CD14-positive monocyte (primary cell): ENCODE data around the gene STH. TPM values are rescaled to one million over a fixed set of nuclear protein-coding genes. Genes with fewer than 3 reads are reported as not detected.

Experiments
- DNase-seq, 3 donors: peaks; one replicate each; pipeline ENCODE4 v3.0.0-alpha.2; 2011 to 2022
- H2AFZ ChIP-seq: 2 replicates; pipeline ENCODE4 v1.6.0; 2012; ENCODE audit warnings: mild to moderate bottlenecking, low read depth, low read length, inconsistent platforms; ENCODE audit not compliant: insufficient read depth, poor library complexity, severe bottlenecking
- H3K27ac ChIP-seq, 2 donors: 1 replicate in 1 of 2; 2 replicates in 1 of 2; pipeline ENCODE4 v1.5.1; 2012 to 2013; ENCODE audit warnings: low read length in 2 of 2, control low read depth in 1 of 2, inconsistent platforms in 1 of 2, low read depth in 1 of 2, mild to moderate bottlenecking in 1 of 2
- H3K27me3 ChIP-seq, 2 donors: one replicate each; pipeline versions ENCODE4 v1.6.0 to v1.6.1; 2011 to 2013; ENCODE audit warnings: low read length in 2 of 2; ENCODE audit not compliant: control insufficient read depth in 2 of 2, insufficient read depth in 2 of 2
- H3K36me3 ChIP-seq, 2 donors: replicated peaks in 1 of 2; 1 replicate in 1 of 2; 2 replicates in 1 of 2; pipeline versions ENCODE4 v1.5.1 to v1.6.1; 2012 to 2013; ENCODE audit warnings: low read length in 2 of 2, control low read depth in 1 of 2, inconsistent platforms in 1 of 2, mild to moderate bottlenecking in 1 of 2; ENCODE audit not compliant: insufficient read depth in 2 of 2, control insufficient read depth in 1 of 2
- H3K4me1 ChIP-seq, 2 donors: 1 replicate in 1 of 2; 2 replicates in 1 of 2; pipeline versions ENCODE4 v1.5.1 to v1.6.1; 2012 to 2013; ENCODE audit warnings: low read length in 2 of 2, control low read depth in 1 of 2, inconsistent platforms in 1 of 2, mild to moderate bottlenecking in 1 of 2, moderate library complexity in 1 of 2; ENCODE audit not compliant: insufficient read depth in 2 of 2, control insufficient read depth in 1 of 2
- H3K4me2 ChIP-seq: replicated peaks from 2 replicates; pipeline ENCODE3; 2012; ENCODE audit warnings: low read length, moderate library complexity, mild to moderate bottlenecking; ENCODE audit not compliant: poor library complexity, severe bottlenecking; ENCODE audit errors: extremely low read depth
- H3K4me3 ChIP-seq, 3 experiments: fragments of 200-600 bp in 1 of 3; sonication (generic) in 1 of 3; replicated peaks in 1 of 3; 1 replicate in 2 of 3; 2 replicates in 1 of 3; pipeline ENCODE4 v1.5.1; 2011 to 2013; ENCODE audit warnings: low read length in 3 of 3, mild to moderate bottlenecking in 3 of 3, control low read depth in 2 of 3, low read depth in 2 of 3, inconsistent platforms in 1 of 3, moderate library complexity in 1 of 3
- H3K79me2 ChIP-seq: 2 replicates; pipeline ENCODE4 v1.6.0; 2012; ENCODE audit warnings: mild to moderate bottlenecking, control low read depth, inconsistent platforms, low read length, moderate library complexity; ENCODE audit not compliant: insufficient read depth
- H3K9ac ChIP-seq: 2 replicates; pipeline ENCODE4 v1.6.0; 2017; ENCODE audit warnings: low read length, mild to moderate bottlenecking; ENCODE audit not compliant: insufficient read depth, poor library complexity, severe bottlenecking
- H3K9me3 ChIP-seq, 2 donors: replicated peaks in 1 of 2; 1 replicate in 1 of 2; 2 replicates in 1 of 2; pipeline versions ENCODE4 v1.5.1 to v1.6.1; 2012 to 2013; ENCODE audit warnings: low read length in 2 of 2, control low read depth in 1 of 2; ENCODE audit not compliant: control insufficient read depth in 1 of 2, insufficient read depth in 1 of 2
- H4K20me1 ChIP-seq: 2 replicates; pipeline ENCODE4 v1.6.0; 2012; ENCODE audit warnings: mild to moderate bottlenecking, low read length, control low read depth, moderate library complexity; ENCODE audit not compliant: insufficient read depth
- H3K27ac Mint-ChIP-seq, 7 donors: one replicate each; pipeline ENCODE4 v1.8.0; 2020; ENCODE audit warnings: mild to moderate bottlenecking in 7 of 7, mixed read lengths in 7 of 7, moderate library complexity in 6 of 7, inconsistent platforms in 2 of 7
- H3K27me3 Mint-ChIP-seq, 3 donors: one replicate each; pipeline ENCODE4 v1.8.0; 2021 to 2022; ENCODE audit warnings: low read depth in 3 of 3, mild to moderate bottlenecking in 3 of 3, mixed read lengths in 3 of 3, moderate library complexity in 3 of 3, inconsistent platforms in 1 of 3
- H3K36me3 Mint-ChIP-seq, 2 donors: one replicate each; pipeline ENCODE4 v1.8.0; 2020; ENCODE audit warnings: mixed read lengths in 2 of 2, inconsistent platforms in 1 of 2, mild to moderate bottlenecking in 1 of 2
- H3K4me1 Mint-ChIP-seq: one replicate; pipeline ENCODE4 v1.8.0; 2020; ENCODE audit warnings: mild to moderate bottlenecking, mixed read lengths
- H3K4me3 Mint-ChIP-seq, 2 donors: one replicate each; pipeline ENCODE4 v1.8.0; 2020; ENCODE audit warnings: mild to moderate bottlenecking in 2 of 2, mixed read lengths in 2 of 2, moderate library complexity in 1 of 2
- H3K9me3 Mint-ChIP-seq, 7 donors: one replicate each; pipeline ENCODE4 v1.8.0; 2020 to 2022; ENCODE audit warnings: mixed read lengths in 7 of 7, mild to moderate bottlenecking in 6 of 7, moderate library complexity in 6 of 7, inconsistent platforms in 2 of 7
- CTCF ChIP-seq: fragments of 200-600 bp; IDR thresholded peaks from one replicate; pipeline ENCODE4 v1.8.0; 2022; ENCODE audit warnings: antibody characterized with exemption, mild to moderate bottlenecking
- WGBS: methylation state at CpG from one replicate; pipeline ENCODE4 v1.1.5; 2013; ENCODE audit warnings: missing lambda C conversion rate; ENCODE audit not compliant: insufficient coverage; 5-methylcytosine and 5-hydroxymethylcytosine counted together
- intact Hi-C, 2 donors: fragments of 100-400 bp; cut with micrococcal nuclease; formaldehyde crosslinking; loops; one replicate each; pipeline versions ENCODE4 v1.15.0 to v1.15.1; 2023
- polyA plus RNA-seq, 3 donors: library from polyadenylated mRNA; depleted of rRNA in 1 of 3; unstranded in 2 of 3; stranded (reverse) in 1 of 3; fragments of 300-500 nt in 2 of 3; fragments of >200 nt in 1 of 3; fragmentation: Illumina TruSeq in 2 of 3; gene quantifications; 1 replicate in 2 of 3; 2 replicates in 1 of 3; pipeline ENCODE4 v1.2.3, GENCODE V29; 2012 to 2021

Gene STH
- polyA plus RNA-seq, 3 donors, result not detected

GRCh38 chr17:45963889-45964288 is 35.2 kb upstream of the STH start:
- Histone ChIP-seq H2AFZ (no peak overlapping the region), H4K20me1 (no peaks in the 10 kb centered on the region), H3K4me1 (no peaks in the 10 kb centered on the region), H3K79me2 (no peaks in the 10 kb centered on the region), H3K4me2 (no peak overlapping the region), H3K9me3 (no peaks in the 10 kb centered on the region), H3K4me3 (no peak overlapping the region), H3K9ac (no peak overlapping the region), H3K27ac (no peak overlapping the region), H3K36me3 (no peaks in the 10 kb centered on the region), H3K27me3 (peaks cover 0 to 4% of the 10 kb centered on the region in 2 donors)
- Mint-ChIP-seq H3K27me3 (peaks cover 10 to 23% (median 23%) of the 10 kb centered on the region in 3 donors), H3K4me1 (no peaks in the 10 kb centered on the region), H3K4me3 (no peak overlapping the region), H3K9me3 (no peaks in the 10 kb centered on the region), H3K27ac (no peak overlapping the region), H3K36me3 (no peaks in the 10 kb centered on the region)
- DNase-seq, result no peak
- no peak for TF ChIP-seq CTCF
- intact Hi-C loops, result no loop called here
- 81% methylated on average over 4 of the region's 5 CpGs for WGBS

- Histone ChIP-seq H3K4me2 (no peak overlapping the region), H3K27me3 (peaks cover 0 to 4% of the 10 kb centered on the region in 2 donors), H3K9ac (no peak overlapping the region), H3K36me3 (no peaks in the 10 kb centered on the region), H3K27ac (no peak overlapping the region), H3K4me1 (no peaks in the 10 kb centered on the region), H2AFZ (no peak overlapping the region), H3K4me3 (no peak overlapping the region), H4K20me1 (no peaks in the 10 kb centered on the region), H3K79me2 (no peaks in the 10 kb centered on the region), H3K9me3 (no peaks in the 10 kb centered on the region)
- Mint-ChIP-seq H3K9me3 (peaks cover 0 to 2% (median 0%) of the 10 kb centered on the region in 7 donors), H3K4me1 (no peaks in the 10 kb centered on the region), H3K4me3 (no peak overlapping the region), H3K27ac (no peak overlapping the region), H3K36me3 (no peaks in the 10 kb centered on the region), H3K27me3 (peaks cover 10 to 25% (median 22%) of the 10 kb centered on the region in 3 donors)
- no CpG with 5 or more reads among the region's 4 CpGs for WGBS
- no peak for DNase-seq
- intact Hi-C loops, result no loop called here
- no peak for TF ChIP-seq CTCF
Observed at GRCh38 chr17:45964634-45965033, 34.4 kb upstream of the STH start.
